GM18505 (cell line): Measurements from ENCODE around the gene HAUS8.

Experiments
- ATAC-seq: cut with Tn5 transposase; IDR thresholded peaks from one replicate; pipeline ENCODE4 v1.9.1; 2021; ENCODE audit not compliant: unreplicated experiment
- POLR2A ChIP-seq: IDR thresholded peaks from 4 replicates; pipeline ENCODE4 v1.6.1; 2011; ENCODE audit warnings: borderline replicate concordance; ENCODE audit not compliant: insufficient read depth, insufficient read length; ENCODE audit errors: extremely low read depth

HAUS8 gene

DNA sequence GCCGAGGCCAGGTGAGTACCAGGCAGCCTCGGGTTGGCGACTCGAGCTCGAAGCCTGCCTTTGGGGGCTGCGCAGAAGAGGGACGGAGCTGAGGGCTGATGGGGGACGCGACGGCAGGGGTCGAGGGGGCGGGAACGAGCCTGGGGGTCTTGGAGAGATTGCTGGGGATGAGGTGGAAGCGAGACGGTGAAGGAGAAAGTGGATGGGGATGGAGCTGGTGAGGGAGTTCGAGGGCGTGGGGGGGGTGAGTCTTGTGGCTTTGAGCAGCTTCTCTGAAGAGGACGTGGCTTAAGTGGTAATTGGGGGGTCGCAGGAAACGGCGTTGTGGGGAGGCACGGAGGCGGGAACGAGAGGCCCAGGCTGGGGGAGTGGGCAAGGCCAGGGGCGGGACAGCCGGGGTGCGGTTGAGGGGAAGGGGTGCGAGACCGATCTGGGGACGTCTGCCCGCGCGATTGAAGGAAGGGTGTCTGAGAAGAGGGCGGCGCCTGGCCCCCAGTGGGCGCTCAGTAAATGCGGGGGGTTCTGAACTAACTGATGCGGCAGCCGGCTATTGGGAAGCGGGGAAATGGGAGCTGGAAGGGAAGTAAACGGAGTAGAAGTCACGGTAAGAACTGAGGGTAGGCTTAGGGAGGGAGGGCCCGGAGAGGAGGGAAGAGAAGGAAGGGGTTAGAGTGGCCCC, 751 bp upstream of the HAUS8 start:
- no peak for ATAC-seq
- no peak for TF ChIP-seq POLR2A

DNA sequence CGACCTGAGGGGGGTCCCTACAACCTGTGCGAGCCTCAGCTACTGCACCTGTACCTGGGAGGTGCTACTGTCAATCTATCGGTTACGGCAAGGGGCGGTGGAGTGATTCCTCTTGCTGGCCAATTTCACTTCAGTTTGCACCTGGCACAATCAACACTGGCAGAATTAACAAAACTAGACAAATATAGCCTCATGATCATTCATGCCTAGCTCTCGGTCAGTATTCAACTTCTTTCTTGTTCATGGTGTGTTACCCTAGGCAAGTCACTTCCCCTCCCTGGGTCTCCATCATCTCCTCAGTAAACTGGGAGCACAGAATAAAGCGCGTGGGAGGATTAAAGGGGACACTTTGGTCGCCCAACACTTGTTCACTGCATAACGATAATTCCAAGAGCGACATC, 618 bp downstream of the HAUS8 start:
- no peak for TF ChIP-seq POLR2A

DNA sequence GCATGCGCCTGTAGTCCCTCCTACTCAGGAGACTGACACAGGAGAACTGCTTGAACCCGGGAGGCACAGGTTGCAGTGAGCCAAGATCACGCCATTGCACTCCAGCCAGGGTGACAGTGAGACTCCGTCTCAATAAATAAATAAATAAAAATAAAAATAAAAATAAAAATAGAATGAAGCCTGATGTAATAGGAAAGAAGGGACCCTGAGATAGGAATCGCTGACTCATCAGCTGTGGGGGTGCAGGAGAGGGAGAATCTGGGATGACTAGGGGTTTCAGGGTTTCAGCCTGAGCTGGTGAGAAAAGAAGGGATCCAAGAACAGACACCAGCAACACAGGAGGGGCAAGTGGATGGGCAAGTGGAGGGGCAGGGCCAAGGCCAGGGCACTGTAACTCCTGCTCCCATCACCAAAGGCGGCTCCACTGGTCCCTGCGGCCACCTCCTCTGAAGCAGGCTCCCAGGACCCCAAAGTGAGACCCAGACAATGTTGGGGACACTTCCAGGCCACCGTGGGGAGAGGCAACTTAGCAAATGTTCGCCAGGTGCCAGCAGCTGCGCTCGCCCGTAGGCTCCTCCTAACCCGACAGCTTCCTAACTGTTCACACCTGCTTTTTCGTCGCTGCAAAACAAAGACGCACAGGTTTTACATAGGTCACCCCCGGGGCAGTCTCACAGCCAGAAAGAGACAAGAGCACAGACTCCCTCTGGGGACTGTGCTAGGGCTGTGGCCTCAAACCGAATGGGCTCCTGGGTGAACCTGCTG, 1.2 kb downstream of the HAUS8 start:
- TF ChIP-seq POLR2A = peak; percentile 23

More for the DNA sequence above, 618 bp downstream of the HAUS8 start:
- no peak for ATAC-seq

DNA sequence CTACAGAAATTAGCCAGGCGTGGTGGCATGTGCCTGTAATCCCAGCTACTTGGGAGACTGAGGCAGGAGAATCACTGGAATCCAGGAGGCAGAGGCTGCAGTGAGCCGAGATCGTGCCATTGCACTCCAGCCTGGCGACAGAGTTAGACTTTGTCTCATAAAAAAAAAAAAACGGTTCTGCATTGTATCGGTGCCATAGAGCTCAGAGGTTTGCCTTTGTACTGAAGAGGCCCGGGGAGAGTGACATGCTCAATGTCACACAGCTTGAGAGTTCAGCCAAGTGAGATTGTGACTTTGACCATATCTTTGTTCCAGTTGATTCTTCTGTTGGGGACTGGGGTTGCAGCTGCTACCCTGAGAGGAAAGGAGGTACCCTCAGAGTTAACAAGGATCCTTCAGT, 4.3 kb downstream of the HAUS8 start:
- no peak for ATAC-seq
- TF ChIP-seq POLR2A = no peak

More for the DNA sequence above, 1.2 kb downstream of the HAUS8 start:
- ATAC-seq = no peak

DNA sequence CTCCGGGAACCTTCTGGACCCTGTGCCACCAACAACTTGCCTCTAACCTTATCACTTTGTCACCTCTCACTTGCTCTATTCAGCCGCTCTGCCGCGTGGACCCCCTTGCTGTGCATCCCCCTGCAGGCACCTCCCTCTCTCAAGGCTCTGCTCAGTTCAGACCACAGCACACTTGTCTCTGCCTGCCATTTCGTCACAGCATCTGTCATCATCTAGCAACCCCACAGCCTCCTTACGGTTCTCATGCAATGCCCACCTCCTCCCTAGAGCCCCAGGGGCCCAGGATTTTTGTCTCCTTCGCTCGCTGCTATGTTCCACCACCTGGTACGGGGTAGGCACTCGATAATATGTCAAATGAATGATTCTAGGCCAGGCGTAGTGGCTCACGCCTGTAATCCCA, 4.8 kb downstream of the HAUS8 start:
- no peak for ATAC-seq
- no peak for TF ChIP-seq POLR2A

DNA sequence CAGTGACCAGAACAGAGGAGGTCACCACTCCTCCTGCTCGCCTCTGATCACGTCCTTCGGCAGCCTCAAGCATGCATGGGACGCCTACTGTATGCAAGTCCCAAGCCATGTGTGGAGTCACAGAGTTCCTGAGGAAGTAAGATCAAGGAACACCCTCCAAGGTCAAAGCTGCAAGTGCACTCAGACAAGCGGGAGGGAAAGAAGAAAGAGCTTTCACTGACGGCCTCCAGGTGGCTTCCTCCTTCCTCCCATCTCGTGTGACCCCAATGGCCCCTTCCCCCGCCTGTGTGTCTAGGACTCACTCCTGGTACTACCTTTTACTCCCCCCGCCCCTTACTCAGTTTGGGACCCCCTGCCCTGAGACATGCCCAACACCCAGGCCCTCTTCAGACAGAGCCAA, 6.1 kb downstream of the HAUS8 start:
- ATAC-seq = no peak
- no peak for TF ChIP-seq POLR2A

DNA sequence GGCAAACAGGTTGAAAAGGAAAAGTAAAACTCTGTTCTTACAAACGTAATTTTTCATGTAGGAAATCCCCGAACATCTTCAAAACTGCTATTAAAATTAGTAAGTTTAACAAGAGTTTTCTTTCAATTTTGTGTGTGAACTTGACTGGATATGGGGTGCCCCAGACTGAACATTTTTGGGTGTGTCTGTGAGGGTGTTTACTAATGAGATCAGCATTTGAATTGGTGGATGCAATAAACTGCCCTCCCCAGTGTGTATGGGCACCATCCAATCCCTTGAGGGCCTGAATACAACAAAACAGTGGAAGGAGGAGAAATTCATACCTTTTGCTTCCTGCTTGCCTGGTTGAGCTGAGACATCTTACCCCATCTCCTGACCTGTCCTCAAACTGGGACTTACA, 11.8 kb downstream of the HAUS8 start:
- no peak for ATAC-seq
- TF ChIP-seq POLR2A = no peak

DNA sequence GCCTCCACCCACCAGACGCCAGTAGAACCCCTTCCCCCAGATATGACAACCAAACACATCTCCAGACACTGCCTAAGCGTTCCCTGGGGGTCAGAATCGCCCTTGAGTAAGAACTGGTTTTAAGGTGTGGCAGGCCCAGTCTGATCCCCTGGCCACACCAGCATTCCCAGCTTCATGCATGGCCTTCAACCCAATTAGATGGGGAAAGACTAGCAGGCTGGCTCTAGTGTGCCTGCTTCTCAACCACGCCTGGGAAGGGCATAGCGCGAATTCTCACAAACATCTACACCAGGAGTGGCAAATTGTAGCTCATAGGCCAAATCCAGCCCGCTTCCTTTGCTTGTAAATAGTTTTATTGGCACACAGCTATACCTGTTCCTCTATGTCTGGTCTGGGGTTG, 13.6 kb downstream of the HAUS8 start:
- no peak for TF ChIP-seq POLR2A
- no peak for ATAC-seq

DNA sequence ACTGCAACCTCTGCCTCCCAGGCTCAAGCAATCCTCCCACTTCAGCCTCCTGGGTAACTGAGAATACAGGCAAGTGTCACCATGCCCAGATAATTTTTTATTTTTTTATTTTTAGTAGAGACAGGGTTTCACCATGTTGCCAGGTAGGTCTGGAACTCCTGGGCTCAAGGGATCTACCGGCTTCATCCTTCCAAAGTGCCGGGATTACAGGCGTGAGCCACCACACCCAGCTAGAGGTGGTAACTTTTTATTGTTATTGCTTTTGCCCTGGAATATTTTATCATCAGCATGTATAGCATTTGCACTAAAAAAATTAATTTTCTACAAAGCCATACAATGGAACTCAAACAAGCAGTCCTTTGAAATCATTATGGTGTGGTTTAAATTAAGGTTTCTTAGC, 14.0 kb downstream of the HAUS8 start:
- no peak for ATAC-seq
- TF ChIP-seq POLR2A = no peak

DNA sequence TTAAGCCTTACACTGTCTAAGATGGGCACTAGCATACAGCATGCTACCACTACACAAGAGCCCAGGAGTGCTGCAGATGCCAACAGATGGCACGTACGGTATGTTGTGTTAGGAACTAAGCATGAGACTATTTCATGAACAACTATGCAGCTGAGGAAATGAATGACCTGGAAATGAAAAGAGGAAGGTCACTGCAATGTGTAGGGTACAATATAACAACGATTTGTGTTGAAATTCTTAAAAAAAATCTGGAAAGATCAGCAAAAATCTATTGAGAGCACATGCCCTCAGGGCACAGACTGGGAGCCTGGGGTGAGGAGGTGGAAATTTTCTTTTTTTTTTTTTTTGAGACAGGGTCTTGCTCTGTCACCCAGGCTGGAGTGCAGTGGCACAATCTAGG, 14.4 kb downstream of the HAUS8 start:
- TF ChIP-seq POLR2A = no peak
- ATAC-seq = no peak

DNA sequence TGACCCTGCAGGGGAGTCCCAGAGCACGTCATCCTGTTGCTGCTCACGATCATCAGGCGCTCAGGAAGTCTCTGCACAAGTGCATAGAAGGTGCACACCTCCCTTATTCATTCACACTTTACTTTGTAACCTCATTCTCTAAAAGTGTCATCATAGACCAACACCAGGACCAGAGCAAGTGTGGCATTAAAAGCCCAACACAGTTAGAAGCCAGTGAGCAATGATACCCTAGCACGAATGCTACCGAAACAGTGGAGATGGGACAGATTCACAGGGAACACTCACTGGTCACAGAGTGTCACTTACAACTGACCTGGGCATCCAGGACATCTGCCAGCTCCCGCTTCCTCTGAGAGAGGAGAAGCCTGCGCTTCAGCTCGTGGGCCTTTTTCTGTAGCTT, 17.0 kb downstream of the HAUS8 start:
- TF ChIP-seq POLR2A = no peak
- no peak for ATAC-seq

DNA sequence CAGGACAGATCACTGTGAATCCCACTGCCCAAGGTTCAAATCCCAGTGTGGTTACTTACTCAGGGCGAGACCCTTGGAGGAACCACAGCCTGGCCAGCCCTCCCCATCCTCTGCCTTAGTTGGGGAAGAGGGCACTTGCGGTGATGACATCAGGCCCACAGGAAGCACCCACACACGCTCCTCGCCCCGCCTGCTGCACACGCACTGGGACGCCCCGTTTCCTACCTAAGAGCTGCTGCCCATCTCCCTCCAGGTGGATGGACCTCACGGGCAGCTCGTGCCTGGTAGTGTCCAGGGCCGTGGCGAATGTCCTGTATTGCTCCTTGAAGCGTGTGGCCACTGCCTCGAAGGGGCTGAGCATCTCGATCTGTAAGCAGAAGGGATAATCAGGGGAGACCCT, 19.6 kb downstream of the HAUS8 start:
- no peak for ATAC-seq
- TF ChIP-seq POLR2A = no peak

DNA sequence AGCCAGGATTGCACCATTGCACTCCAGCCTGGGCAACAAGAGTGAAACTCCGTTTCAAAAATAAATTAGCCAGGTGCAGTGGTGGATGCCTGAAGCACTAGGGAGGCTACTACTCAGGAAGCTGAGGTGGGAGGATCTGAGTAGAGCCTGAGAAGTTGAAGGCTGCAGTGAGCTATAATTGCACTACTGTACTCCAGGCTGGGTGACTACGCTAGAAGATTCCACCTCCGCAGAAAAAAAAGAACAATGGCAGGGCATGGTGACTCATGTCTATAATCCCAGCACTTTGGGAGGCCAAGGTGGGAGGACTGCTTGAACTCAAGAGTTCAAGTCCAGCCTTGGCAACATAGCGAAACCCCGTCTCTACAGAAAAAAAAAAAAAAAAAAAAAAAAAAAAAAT, 20.5 kb downstream of the HAUS8 start:
- no peak for TF ChIP-seq POLR2A
- ATAC-seq = no peak

DNA sequence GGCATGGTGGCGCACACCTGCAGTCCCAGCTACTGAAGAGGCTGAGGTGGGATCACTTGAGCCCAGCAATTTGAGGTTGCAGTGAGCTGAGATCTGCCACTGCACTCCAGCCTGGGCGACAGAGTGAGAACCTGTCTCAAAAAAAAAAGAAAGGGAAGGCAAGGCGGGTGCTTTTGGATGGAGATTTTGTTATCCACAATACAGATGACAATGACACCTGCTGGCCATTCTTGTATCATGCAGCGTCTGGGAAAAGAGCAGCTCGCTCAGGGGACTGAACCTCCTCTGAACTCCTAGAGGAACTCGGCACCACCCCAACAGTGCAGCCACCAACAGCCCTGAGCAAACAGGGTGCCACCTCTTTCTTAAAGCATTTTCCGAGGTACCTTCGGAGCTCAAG, 22.8 kb downstream of the HAUS8 start:
- no peak for TF ChIP-seq POLR2A
- no peak for ATAC-seq
